ENCODE measurements around the gene IMMP2L.
"Not testable (repeated sequence)": the region's sequence is repeated elsewhere in the genome, so short reads cannot be mapped to it uniquely, and the experiment has no call there.

The IMMP2L gene

GRCh38 chr7:111561904-111562732 is at the start of gene IMMP2L:
Gene IMMP2L, minus strand, starts transcription at chr7:111562492.
- peak; percentile 7 for DNase-seq

GRCh38 chr7:111609483-111610254 is 47.4 kb upstream of the IMMP2L start:
- not testable (repeated sequence) for DNase-seq

- no peak for DNase-seq
These were observed 45.3 kb upstream of the IMMP2L start for GRCh38 chr7:111607621-111608020.

- no peak for DNase-seq
These were observed 43.0 kb upstream of the IMMP2L start for GRCh38 chr7:111605246-111605645.

- no peak for DNase-seq
These were observed 37.8 kb upstream of the IMMP2L start for GRCh38 chr7:111600091-111600490.

GRCh38 chr7:111595780-111596179 is 33.5 kb upstream of the IMMP2L start:
- no peak for DNase-seq

- no peak for DNase-seq
These were observed 32.3 kb upstream of the IMMP2L start for GRCh38 chr7:111594602-111595001.

GRCh38 chr7:111593343-111593742 is 31.1 kb upstream of the IMMP2L start:
- DNase-seq: no peak

- DNase-seq: no peak
These were observed 25.8 kb upstream of the IMMP2L start for GRCh38 chr7:111588065-111588433.

GRCh38 chr7:111587410-111588064 is 25.2 kb upstream of the IMMP2L start:
- DNase-seq: no peak

- no peak for DNase-seq
These were observed 24.6 kb upstream of the IMMP2L start for GRCh38 chr7:111586711-111587409.

- DNase-seq: not testable (repeated sequence)
These were observed 19.6 kb upstream of the IMMP2L start for GRCh38 chr7:111581784-111582488.

- DNase-seq: not testable (repeated sequence)
These were observed 18.9 kb upstream of the IMMP2L start for GRCh38 chr7:111581207-111581606.

GRCh38 chr7:111578754-111579153 is 16.5 kb upstream of the IMMP2L start:
- DNase-seq: no peak

- no peak for DNase-seq
These were observed 9.4 kb upstream of the IMMP2L start for GRCh38 chr7:111571720-111572119.

GRCh38 chr7:111568870-111569462 is 6.7 kb upstream of the IMMP2L start:
- no peak for DNase-seq

- DNase-seq: no peak
These were observed 6.1 kb upstream of the IMMP2L start for GRCh38 chr7:111568419-111568818.

- no peak for DNase-seq
These were observed 1.8 kb upstream of the IMMP2L start for GRCh38 chr7:111564078-111564477.

- no peak for DNase-seq
These were observed 713 bp downstream of the IMMP2L start for GRCh38 chr7:111561654-111561903.

- no peak for DNase-seq
These were observed 1.3 kb downstream of the IMMP2L start for GRCh38 chr7:111560773-111561653.

- no peak for DNase-seq
These were observed 3.3 kb downstream of the IMMP2L start for GRCh38 chr7:111558991-111559390.

Measured in NCI-H1436 treated with DMSO at 0.1 percent for 48 hours (cell line).